GM12874 (cell line): ENCODE data around the gene PFN1.

ENCODE experiments used
- TF ChIP-seq, protein P1 (sequence below): IDR thresholded peaks from 2 replicates; pipeline ENCODE4 v1.5.1; 2011; ENCODE audit warnings: low read depth, mild to moderate bottlenecking, control low read depth, low read length, moderate library complexity; ENCODE audit not compliant: insufficient read depth

Gene PFN1

DNA sequence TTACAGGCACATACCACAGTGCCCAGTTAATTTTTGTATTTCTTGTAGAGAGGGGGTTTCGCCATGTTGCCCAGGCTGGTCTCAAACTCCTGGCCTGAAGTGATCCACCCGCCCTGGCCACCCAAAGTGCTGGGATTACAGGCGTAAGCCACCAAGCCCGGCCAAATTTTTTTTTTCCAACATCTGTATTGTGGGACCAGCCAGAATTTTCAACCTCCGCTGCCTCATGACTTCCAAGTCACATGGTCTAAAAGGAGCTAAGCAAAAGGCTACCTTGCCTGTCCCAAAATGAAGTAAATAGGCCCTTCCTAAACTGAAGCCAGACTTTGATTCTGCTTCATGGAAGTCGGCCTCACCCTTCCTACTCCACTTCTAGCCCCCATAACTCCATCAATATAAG is 23.5 kb upstream of the PFN1 start:
- TF ChIP-seq, protein P1, sequence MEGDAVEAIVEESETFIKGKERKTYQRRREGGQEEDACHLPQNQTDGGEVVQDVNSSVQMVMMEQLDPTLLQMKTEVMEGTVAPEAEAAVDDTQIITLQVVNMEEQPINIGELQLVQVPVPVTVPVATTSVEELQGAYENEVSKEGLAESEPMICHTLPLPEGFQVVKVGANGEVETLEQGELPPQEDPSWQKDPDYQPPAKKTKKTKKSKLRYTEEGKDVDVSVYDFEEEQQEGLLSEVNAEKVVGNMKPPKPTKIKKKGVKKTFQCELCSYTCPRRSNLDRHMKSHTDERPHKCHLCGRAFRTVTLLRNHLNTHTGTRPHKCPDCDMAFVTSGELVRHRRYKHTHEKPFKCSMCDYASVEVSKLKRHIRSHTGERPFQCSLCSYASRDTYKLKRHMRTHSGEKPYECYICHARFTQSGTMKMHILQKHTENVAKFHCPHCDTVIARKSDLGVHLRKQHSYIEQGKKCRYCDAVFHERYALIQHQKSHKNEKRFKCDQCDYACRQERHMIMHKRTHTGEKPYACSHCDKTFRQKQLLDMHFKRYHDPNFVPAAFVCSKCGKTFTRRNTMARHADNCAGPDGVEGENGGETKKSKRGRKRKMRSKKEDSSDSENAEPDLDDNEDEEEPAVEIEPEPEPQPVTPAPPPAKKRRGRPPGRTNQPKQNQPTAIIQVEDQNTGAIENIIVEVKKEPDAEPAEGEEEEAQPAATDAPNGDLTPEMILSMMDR, result no peak

DNA sequence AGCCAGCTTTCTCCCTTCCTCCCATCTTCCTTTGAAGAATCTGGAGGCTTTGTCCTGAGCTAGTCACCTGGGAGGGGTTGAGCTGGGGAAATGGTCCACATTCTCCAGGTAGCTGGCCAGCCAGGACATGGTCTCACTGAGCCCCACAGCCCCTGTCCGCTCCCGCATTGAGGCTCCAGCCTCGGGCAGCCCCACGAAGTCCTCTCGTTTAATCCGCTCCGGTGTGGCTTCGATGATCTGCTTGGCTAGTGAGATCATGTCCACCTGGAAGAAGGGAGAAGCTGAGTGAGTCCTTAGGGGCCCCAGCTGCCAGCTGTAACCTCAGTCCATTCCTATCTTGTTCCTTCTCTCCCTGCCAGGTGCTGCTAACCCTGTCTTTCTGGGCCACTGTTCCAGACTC is 21.9 kb upstream of the PFN1 start:
- TF ChIP-seq, protein P1, result no peak

DNA sequence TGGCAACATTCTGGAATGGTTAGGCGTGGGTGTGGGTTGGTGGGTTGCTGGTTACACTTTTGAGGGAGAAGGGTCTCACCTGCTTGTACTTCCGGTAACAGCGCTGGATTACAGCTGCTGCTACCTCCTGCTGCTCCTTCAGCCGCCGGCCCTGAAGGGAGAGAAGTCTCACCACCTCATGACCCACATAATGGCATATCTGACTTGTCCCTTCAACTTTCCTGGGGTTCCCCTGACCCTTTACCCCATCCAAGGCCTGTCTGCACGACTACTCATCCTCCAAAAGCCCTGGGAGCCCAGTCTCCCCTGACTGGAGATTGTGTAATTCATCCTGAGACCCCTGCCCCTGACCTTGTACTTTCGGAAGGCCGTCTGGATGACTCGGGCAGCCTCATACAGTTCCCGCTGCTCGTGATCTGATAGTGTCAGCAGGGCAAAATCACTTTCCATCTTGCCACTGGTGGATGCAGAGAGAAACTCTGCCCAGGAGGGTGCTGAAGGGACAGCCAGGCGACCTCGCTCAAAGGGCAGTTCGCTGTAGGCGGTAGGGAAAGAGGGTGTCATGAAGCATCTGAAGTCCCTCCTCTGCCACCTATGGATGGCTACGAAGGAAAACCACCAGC is 21.3 kb upstream of the PFN1 start:
- TF ChIP-seq, protein P1, result no peak

- TF ChIP-seq, protein P1, result no peak
These were observed 20.8 kb upstream of the PFN1 start for GRCh38 chr17:4969047-4969550.

DNA sequence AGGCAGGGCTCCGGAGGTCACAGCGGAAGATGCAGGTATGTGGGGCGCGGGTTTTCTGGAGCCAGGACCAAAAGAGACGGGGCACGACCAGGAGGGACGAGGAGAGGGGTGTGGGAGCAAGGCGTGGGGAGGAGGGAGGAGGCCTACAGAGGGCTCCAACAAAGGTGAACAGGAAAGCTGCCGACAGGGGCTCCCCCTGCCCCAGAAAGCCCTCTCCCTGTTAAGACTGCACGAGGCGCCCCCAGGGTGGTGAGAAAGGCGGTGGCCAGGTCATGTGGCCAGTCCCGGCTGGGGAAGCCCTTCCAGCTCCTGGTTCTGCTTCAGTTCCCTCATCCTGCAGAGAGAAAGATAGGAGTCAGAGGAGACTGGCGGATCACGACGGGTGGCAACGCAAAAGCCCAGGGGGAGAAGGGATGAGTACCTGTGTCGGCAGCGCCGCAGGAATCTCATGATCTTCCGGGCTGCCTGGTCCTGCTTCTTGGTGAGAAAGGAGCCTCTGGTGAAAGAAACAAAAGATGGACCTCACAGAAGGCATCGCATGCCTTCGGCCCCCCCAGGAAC is 20.2 kb upstream of the PFN1 start:
- TF ChIP-seq, protein P1, result no peak

DNA sequence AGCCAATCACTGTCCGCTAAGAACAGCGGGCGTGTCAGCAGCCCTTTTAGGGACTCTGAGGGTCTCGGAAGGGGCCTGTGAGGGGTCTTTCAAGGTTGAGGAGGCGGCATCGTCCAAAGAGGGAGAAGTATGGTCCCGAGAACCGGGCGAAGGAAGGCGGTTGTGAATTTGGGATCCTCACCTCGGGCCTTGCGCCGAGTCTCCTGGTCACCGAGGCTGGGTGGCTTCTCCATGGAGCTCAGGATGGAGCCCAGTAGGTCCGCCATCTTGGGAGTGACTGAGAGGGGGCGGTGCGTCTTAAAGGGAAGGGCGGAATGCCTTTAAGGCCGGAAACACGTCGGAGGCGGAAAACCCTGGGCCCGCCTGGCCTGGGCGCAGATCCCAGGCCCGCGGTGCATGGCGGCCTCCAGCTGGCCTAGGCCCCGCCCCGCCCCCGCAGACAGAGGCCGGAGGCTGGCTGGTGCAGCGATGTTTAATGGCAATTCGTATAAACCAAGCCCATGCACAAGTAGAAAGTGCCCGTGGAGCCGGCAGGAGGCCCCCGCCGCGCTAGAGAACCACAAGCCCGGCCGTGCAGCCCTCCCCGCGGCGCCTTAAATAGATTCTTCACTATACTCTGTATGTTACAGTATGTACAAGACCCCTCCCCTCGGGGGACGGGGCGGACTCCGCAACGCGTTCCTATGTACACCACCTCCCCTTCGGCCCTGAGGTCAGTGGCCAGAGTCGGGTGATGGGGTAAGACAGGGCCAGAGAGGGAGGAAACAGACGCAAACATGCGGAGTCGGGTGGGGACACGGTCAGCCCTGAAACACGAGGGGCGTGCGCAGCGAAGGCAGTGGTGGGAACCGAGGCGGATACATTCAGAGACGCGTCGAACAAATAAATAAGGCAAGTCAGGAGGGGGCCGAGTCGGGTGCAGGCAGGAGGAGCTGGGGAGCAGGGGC is 19.5 kb upstream of the PFN1 start, which contains the start of gene SPAG7:
Gene SPAG7, minus strand, starts transcription at position 279 of the 947 bp plus-strand sequence. Its CDS starts 13 bp downstream, at position 266.
- TF ChIP-seq, protein P1, result no peak
